COLO829 (cell line): ENCODE measurements around the gene VKORC1L1.
"Not testable (repeated sequence)": the region's sequence is repeated elsewhere in the genome, so short reads cannot be mapped to it uniquely, and the experiment has no call there.

Experiments
- DNase-seq: peaks from one replicate; pipeline ENCODE4 v3.0.0; 2012; ENCODE audit warnings: low spot score

Gene VKORC1L1

DNA sequence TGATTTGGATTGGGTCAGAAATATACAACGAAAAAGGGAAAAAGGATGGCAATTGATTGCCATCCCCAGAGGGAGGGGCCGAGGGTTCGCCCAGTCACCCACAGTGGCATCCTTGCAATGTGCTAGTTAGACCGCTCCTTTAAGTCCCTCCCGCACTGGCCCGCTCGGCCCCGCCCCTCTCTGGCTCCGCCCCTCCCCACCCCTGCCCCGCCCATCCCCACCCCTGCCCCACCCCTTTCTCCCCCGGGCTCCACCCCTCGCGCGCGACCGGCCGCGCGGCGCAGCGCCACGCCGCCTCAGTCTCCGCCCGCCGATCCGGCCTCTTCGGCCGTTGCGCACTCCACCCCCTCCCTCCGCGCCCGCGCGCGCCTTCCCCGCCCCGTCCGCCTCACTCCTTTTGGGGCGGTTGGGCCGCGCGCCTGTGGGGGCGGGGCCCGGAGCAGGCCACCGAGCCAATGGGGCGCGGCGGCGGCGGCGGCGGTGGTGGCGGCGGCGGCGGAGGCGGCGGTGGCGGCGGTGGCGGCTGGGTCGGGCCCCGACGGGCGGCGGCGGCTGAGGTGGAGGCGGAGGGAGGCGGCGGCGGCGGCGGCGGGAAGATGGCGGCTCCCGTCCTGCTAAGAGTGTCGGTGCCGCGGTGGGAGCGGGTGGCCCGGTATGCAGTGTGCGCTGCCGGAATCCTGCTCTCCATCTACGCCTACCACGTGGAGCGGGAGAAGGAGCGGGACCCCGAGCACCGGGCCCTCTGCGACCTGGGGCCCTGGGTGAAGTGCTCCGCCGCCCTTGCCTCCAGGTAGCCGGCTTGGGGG, at the start of gene VKORC1L1:
Gene VKORC1L1 (plus strand): TSS at position 299 of the 806 bp plus-strand sequence. CDS start 298 bp downstream, at position 597.
- peak; percentile 86 for DNase-seq

GRCh38 chr7:65827366-65827765, 45.5 kb upstream of the VKORC1L1 start:
- no peak for DNase-seq

GRCh38 chr7:65832281-65832680, 40.6 kb upstream of the VKORC1L1 start:
- no peak for DNase-seq

- DNase-seq = not testable (repeated sequence)
Observed at GRCh38 chr7:65836684-65837083, 36.2 kb upstream of the VKORC1L1 start.

DNA sequence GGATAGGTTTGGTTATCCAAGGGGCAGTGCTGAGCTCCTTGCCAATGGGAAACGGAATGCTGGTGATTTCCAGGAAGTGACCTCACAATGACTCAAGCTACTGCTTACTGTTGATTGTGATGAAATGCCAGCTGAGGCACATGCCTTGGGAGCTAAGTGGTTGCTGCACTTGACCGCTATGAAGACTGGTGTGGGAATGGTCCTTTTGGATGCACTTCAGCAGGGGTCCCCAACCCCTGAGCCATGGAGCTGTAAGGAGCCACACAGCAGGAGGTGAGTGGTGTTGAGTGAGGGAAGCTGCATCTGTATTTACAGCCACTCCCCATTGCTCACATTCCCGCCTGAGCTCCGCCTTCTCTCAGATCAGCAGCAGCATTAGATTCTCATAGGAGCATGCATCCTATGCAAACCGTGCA, 35.3 kb upstream of the VKORC1L1 start:
- DNase-seq = not testable (repeated sequence)

GRCh38 chr7:65839846-65840245, 33.0 kb upstream of the VKORC1L1 start:
- no peak for DNase-seq

- DNase-seq = no peak
Observed at GRCh38 chr7:65840446-65840845, 32.4 kb upstream of the VKORC1L1 start.

- not testable (repeated sequence) for DNase-seq
Observed at GRCh38 chr7:65843616-65844015, 29.3 kb upstream of the VKORC1L1 start.

- no peak for DNase-seq
Observed at GRCh38 chr7:65846008-65846570, 26.8 kb upstream of the VKORC1L1 start.

DNA sequence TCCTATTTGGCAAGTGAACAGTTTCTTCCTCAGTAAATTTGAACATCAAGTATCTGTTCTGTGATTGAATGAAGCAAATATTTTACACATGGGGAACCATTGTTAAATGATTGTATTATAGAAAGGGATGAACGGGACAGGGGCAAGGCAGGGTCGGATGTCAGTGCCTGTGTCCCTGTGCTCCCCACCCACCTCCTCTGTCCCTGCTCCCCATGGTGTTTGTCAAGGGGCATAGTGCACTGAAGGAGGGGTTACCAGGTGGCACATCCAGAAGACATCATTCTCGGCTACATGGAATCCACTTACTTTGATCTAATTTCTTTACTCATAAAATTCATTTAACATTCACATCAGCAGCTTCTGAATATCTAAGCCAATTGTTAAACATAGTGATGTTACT, 19.4 kb upstream of the VKORC1L1 start:
- not testable (repeated sequence) for DNase-seq

- DNase-seq = not testable (repeated sequence)
Observed at GRCh38 chr7:65853892-65854291, 19.0 kb upstream of the VKORC1L1 start.

DNA sequence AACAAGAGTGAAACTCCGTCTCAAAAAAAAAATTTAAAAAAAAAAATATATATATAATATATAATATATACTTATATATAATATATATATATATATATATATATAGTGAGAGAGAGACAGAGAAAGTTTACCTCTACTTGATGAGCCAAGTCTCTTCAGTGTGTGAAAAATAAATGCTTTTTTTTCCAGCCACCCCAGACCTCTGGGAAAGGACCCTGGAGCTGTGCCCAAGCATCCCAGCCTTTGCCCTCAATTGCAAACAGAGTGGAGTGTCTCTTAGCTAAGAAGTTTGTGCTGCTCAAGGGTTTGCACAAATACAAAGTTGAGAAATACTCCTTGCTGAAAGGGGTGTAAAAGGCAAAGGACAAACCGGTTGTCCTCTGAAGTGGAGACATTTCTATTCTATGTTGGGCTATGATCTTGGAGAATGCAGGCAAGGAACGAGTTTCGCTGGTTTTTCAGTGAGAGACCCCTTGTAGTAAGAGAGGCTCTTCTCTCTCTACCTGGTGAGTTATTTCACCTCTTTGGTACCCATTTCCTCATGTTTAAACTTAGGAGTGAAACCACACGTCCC, 15.5 kb upstream of the VKORC1L1 start:
- DNase-seq = not testable (repeated sequence)

GRCh38 chr7:65858660-65859059, 14.2 kb upstream of the VKORC1L1 start:
- DNase-seq = not testable (repeated sequence)

- not testable (repeated sequence) for DNase-seq
Observed at GRCh38 chr7:65866244-65866643, 6.6 kb upstream of the VKORC1L1 start.

DNA sequence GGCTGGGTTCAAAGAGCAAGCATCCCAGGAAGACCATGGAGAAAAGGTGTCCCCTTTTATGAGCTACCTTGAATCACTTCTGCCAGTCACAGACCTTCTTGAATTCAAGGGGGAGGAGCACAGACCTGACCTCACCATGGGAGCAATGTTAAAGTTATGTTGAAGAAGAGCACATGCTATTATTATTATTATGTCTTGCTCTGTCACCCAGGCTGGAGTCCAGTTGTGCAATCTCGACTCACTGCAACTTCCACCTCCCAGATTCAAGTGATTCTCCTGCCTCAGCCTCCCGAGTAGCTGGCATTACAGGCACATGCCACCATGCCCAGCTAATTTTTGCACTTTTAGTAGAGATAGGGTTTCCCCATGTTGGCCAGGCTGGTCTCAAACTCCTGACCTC, 5.2 kb upstream of the VKORC1L1 start:
- not testable (repeated sequence) for DNase-seq

- DNase-seq = peak; percentile 45
Observed at GRCh38 chr7:65869312-65869711, 3.6 kb upstream of the VKORC1L1 start.

GRCh38 chr7:65871451-65871850, 1.4 kb upstream of the VKORC1L1 start:
- DNase-seq = not testable (repeated sequence)

GRCh38 chr7:65873582-65874193, 814 bp downstream of the VKORC1L1 start:
- DNase-seq = not testable (repeated sequence)

- DNase-seq = not testable (repeated sequence)
Observed at GRCh38 chr7:65875715-65876114, 2.8 kb downstream of the VKORC1L1 start.

- DNase-seq = not testable (repeated sequence)
Observed at GRCh38 chr7:65879292-65880153, 6.6 kb downstream of the VKORC1L1 start.

GRCh38 chr7:65880242-65880641, 7.4 kb downstream of the VKORC1L1 start:
- not testable (repeated sequence) for DNase-seq

GRCh38 chr7:65884983-65885382, 12.1 kb downstream of the VKORC1L1 start:
- not testable (repeated sequence) for DNase-seq
